ENCODE measurements around the gene WWC1. TPM values are rescaled to one million over a fixed set of nuclear protein-coding genes. Genes with fewer than 3 reads are reported as not detected.

WWC1 gene
- total RNA-seq, 1 experiment from 2014 or later = 52.6 TPM

- TF ChIP-seq SIN3A (IDR thresholded peaks at IDR 0.05; ENCODE audit: low read depth) (peak; percentile 93), ELF1 (IDR thresholded peaks at IDR 0.05; ENCODE audit: borderline replicate concordance, low read depth) (peak; percentile 50; the same call in 1 of the 2 replicates), JUND (IDR thresholded peaks at IDR 0.05) (no peak), CBX3 (IDR thresholded peaks at IDR 0.05; ENCODE audit: low read depth) (peak; percentile 72), EZH2phosphoT487 (IDR thresholded peaks at IDR 0.05; ENCODE audit: borderline replicate concordance) (no peak)
These were observed 194.9 kb downstream of the WWC1 start, which contains the start of gene RARS1 (continued) for GRCh38 chr5:168486136-168486879.

DNA sequence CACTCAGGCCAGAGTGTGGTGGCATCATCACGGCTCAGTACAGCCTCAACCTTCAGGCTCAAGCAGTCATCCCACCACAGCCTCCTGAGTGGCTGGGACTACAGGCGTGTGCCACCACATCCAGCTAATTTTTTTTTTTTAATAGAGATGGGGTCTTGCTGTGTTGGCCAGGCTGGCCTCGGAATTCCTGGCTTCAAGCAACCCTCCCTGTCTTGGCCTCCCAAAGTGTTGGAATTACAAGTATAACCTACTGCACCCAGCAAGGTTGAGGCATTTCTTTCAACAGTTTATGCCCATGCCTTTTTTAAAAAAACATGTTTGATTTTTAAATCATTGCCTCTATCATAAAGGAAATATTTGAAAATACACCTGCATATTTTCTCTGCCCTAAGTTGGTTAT, 197.6 kb downstream of the WWC1 start:
- ChIA-PET CTCF (no interaction called here), RAD21 (ENCODE audit: low non-redundant PET in 1 of 2, low total read pairs in 2 of 2, uncharacterized antibody in 2 of 2, unreplicated experiment in 2 of 2) (no interaction called here), POLR2A (no interaction called here)
- H4K20me1 ChIP-seq (ENCODE audit: insufficient read depth) = 0 out of 2 replicates have a peak, but pooled peaks cover 4% of the 10 kb centered on the region
- H3K4me2 ChIP-seq (ENCODE audit: low read length) = no peak overlapping the region
- H3K9me2 ChIP-seq (ENCODE audit: insufficient read depth) = no peaks in the 10 kb centered on the region
- intact Hi-C loops (cut with micrococcal nuclease) = loop anchor here (5.0 kb wide), 1 partner anchor 197 kb away; the partner anchor contains the start of gene WWC1
- H3K4me1 ChIP-seq (ENCODE audit: control insufficient read depth in 1 of 2, insufficient read depth in 2 of 2, low read length in 2 of 2) = peaks cover 5 to 10% of the 10 kb centered on the region in 2 experiments; a peak in 3 of 4 replicates
- BruUV-seq (replicated peaks) = no TSS peak
- ATAC-seq (no peak), DNase-seq (ENCODE audit: low read depth, low spot score) (no peak)
- no peak overlapping the region for H3K27ac ChIP-seq (ENCODE audit: low read depth, low read length)
- no peak overlapping the region for H3K4me3 ChIP-seq (replicated peaks in 1 of 2; ENCODE audit: low read depth in 1 of 2, low read length in 2 of 2)
- H3K9ac ChIP-seq (ENCODE audit: low read length) = no peak overlapping the region
- peaks cover 45 to 49% of the 10 kb centered on the region in 2 experiments for H3K36me3 ChIP-seq (ENCODE audit: control insufficient read depth in 1 of 2, insufficient read depth in 2 of 2, low read length in 2 of 2)
- H3K27me3 ChIP-seq (ENCODE audit: insufficient read depth, low read length) = no peaks in the 10 kb centered on the region
- no peak for TF ChIP-seq FOSL1 (IDR thresholded peaks at IDR 0.05; ENCODE audit: low read depth)
- no peak for TF ChIP-seq MAX (IDR thresholded peaks at IDR 0.05)
- TF ChIP-seq ELF1 (IDR thresholded peaks at IDR 0.05; ENCODE audit: borderline replicate concordance, low read depth) = no peak
- no peak for TF ChIP-seq SRF (IDR thresholded peaks at IDR 0.05; ENCODE audit: low read depth)
- TF ChIP-seq YY1 (IDR thresholded peaks at IDR 0.05; ENCODE audit: extremely low read depth, insufficient replicate concordance, low read depth, low read length) = no peak
- TF ChIP-seq ZBTB33 (IDR thresholded peaks at IDR 0.05; ENCODE audit: extremely low read depth, insufficient replicate concordance, low read length) = no peak
- TF ChIP-seq CEBPB (IDR thresholded peaks at IDR 0.05; ENCODE audit: low read depth) = no peak
- TF ChIP-seq SIN3A (IDR thresholded peaks at IDR 0.05; ENCODE audit: low read depth) = no peak
- no peak for TF ChIP-seq CTCF (IDR thresholded peaks at IDR 0.05 in 2 of 3, conservative IDR thresholded peaks at IDR 0.05 in 1 of 3; ENCODE audit: borderline replicate concordance in 1 of 3, insufficient read depth in 1 of 3, low read depth in 2 of 3, low read length in 2 of 3)
- TF ChIP-seq JUND (IDR thresholded peaks at IDR 0.05) = no peak
- no peaks in the 10 kb centered on the region for H3K9me3 ChIP-seq (ENCODE audit: control insufficient read depth in 1 of 2, insufficient read depth in 1 of 2, low read depth in 1 of 2, low read length in 2 of 2)
- H2AFZ ChIP-seq (ENCODE audit: low read depth, low read length, poor library complexity, severe bottlenecking) = no peak overlapping the region
- H3K79me2 ChIP-seq (ENCODE audit: insufficient read depth, low read length) = peaks cover 69% of the 10 kb centered on the region
